ENCODE results near the gene SNAP47. TPM values are rescaled to one million over a fixed set of nuclear protein-coding genes. Genes with fewer than 3 reads are reported as not detected.

The SNAP47 gene
- total and polyA plus RNA-seq, 3 experiments from 2014 or later, result 27.0 to 47.4 (median 28.4) TPM

- ChIA-PET CTCF (interaction anchor here (0.9 to 8.4 kb wide), 17 partner anchors 11 to 402 kb away, joined by 3 to 80 read pairs (median 5); partner anchors contain the start of genes IBA57, JMJD4, SNAP47 and WNT9A), POLR2A (interaction anchor here (0.5 to 1.1 kb wide), 4 partner anchors 10 to 949 kb away, joined by 3 to 5 read pairs (median 4); partner anchors contain the start of gene JMJD4)
- Histone ChIP-seq H3K4me1 (ENCODE audit: insufficient read depth, low read length) (peaks cover 74% of the 10 kb centered on the region), H3K27me3 (ENCODE audit: insufficient read depth, low read length, poor library complexity, severe bottlenecking) (no peaks in the 10 kb centered on the region), H3K4me3 (ENCODE audit: low read length) (no peak overlapping the region), H3K36me3 (ENCODE audit: insufficient read depth, low read length) (peaks cover 13% of the 10 kb centered on the region), H3K9me3 (ENCODE audit: low read length) (no peaks in the 10 kb centered on the region), H3K27ac (ENCODE audit: low read depth, low read length) (no peak overlapping the region)
- peak overlapping the region; percentile 78 to 97 (median 88) for H3K27ac Mint-ChIP-seq
- peaks cover 70 to 84% (median 82%) of the 10 kb centered on the region in 3 donors for H3K4me1 Mint-ChIP-seq
- DNase-seq, result peak in 1 of 5 donors; percentile 15
- H3K27me3 Mint-ChIP-seq, result no peaks in the 10 kb centered on the region
- H3K4me3 Mint-ChIP-seq, result peak overlapping the region in 6 of 7 donors; percentile 56 to 82 (median 70)
- H3K9me3 Mint-ChIP-seq, result no peaks in the 10 kb centered on the region
- peaks cover 0 to 37% (median 10%) of the 10 kb centered on the region in 3 donors for H3K36me3 Mint-ChIP-seq
Observed at GRCh38 chr1:227763246-227764018, 28.2 kb downstream of the SNAP47 start.

- no peaks in the 10 kb centered on the region for H3K27me3 ChIP-seq (ENCODE audit: insufficient read depth, low read length, poor library complexity, severe bottlenecking)
- peaks cover 10% of the 10 kb centered on the region for H3K36me3 ChIP-seq (ENCODE audit: insufficient read depth, low read length)
- peak overlapping the region in 6 of 7 donors; percentile 29 to 83 (median 75) for H3K4me3 Mint-ChIP-seq
- no peaks in the 10 kb centered on the region for H3K9me3 ChIP-seq (ENCODE audit: low read length)
- POLR2A ChIA-PET, result interaction anchor here (0.5 to 1.1 kb wide), 2 partner anchors 29 to 950 kb away, joined by 3 read pairs; partner anchors contain the start of gene JMJD4
- H3K27ac ChIP-seq (ENCODE audit: low read depth, low read length), result no peak overlapping the region
- H3K4me3 ChIP-seq (ENCODE audit: low read length), result no peak overlapping the region
- H3K9me3 Mint-ChIP-seq, result no peaks in the 10 kb centered on the region
- peak overlapping the region in 7 of 8 donors; percentile 9 to 79 (median 64) for H3K27ac Mint-ChIP-seq
- H3K4me1 ChIP-seq (ENCODE audit: insufficient read depth, low read length), result peaks cover 74% of the 10 kb centered on the region
- CTCF ChIA-PET, result interaction anchor here (1.1 to 8.4 kb wide), 9 partner anchors 11 to 222 kb away, joined by 3 to 80 read pairs (median 23); partner anchors contain the start of genes JMJD4, SNAP47 and WNT9A
- DNase-seq, result no peak
- H3K4me1 Mint-ChIP-seq, result peaks cover 73 to 86% (median 86%) of the 10 kb centered on the region in 3 donors
- H3K36me3 Mint-ChIP-seq, result peaks cover 0 to 38% (median 11%) of the 10 kb centered on the region in 3 donors
- no peaks in the 10 kb centered on the region for H3K27me3 Mint-ChIP-seq
Observed at GRCh38 chr1:227764019-227764391, 28.8 kb downstream of the SNAP47 start.

- Histone ChIP-seq H3K27me3 (ENCODE audit: insufficient read depth, low read length, poor library complexity, severe bottlenecking) (no peaks in the 10 kb centered on the region), H3K9me3 (ENCODE audit: low read length) (no peaks in the 10 kb centered on the region), H3K36me3 (ENCODE audit: insufficient read depth, low read length) (no peaks in the 10 kb centered on the region), H3K27ac (ENCODE audit: low read depth, low read length) (no peak overlapping the region), H3K4me1 (ENCODE audit: insufficient read depth, low read length) (peaks cover 74% of the 10 kb centered on the region), H3K4me3 (ENCODE audit: low read length) (peak overlapping the region; percentile 31)
- peaks cover 0 to 30% (median 9%) of the 10 kb centered on the region in 3 donors for H3K36me3 Mint-ChIP-seq
- DNase-seq, result no peak
- H3K4me1 Mint-ChIP-seq, result peaks cover 75 to 95% (median 82%) of the 10 kb centered on the region in 3 donors
- H3K9me3 Mint-ChIP-seq, result no peaks in the 10 kb centered on the region
- ChIA-PET POLR2A (interaction anchor here (0.6 to 2.5 kb wide), 11 partner anchors 9 to 1143 kb away, joined by 3 to 36 read pairs (median 4); partner anchors contain the start of gene JMJD4), CTCF (interaction anchor here (0.9 to 8.4 kb wide), 16 partner anchors 9 to 239 kb away, joined by 3 to 80 read pairs (median 5); partner anchors contain the start of gene WNT9A)
- peak overlapping the region; percentile 79 to 98 (median 92) for H3K27ac Mint-ChIP-seq
- H3K27me3 Mint-ChIP-seq, result no peaks in the 10 kb centered on the region
- H3K4me3 Mint-ChIP-seq, result peak overlapping the region; percentile 34 to 89 (median 76)
Observed at GRCh38 chr1:227765261-227766014, 30.2 kb downstream of the SNAP47 start.

- Histone ChIP-seq H3K4me3 (ENCODE audit: low read length) (peak overlapping the region; percentile 31), H3K36me3 (ENCODE audit: insufficient read depth, low read length) (no peaks in the 10 kb centered on the region), H3K4me1 (ENCODE audit: insufficient read depth, low read length) (peaks cover 70% of the 10 kb centered on the region), H3K27ac (ENCODE audit: low read depth, low read length) (no peak overlapping the region), H3K27me3 (ENCODE audit: insufficient read depth, low read length, poor library complexity, severe bottlenecking) (no peaks in the 10 kb centered on the region), H3K9me3 (ENCODE audit: low read length) (no peaks in the 10 kb centered on the region)
- Mint-ChIP-seq H3K4me3 (peak overlapping the region; percentile 57 to 89 (median 76)), H3K4me1 (peaks cover 74 to 92% (median 78%) of the 10 kb centered on the region in 3 donors), H3K9me3 (no peaks in the 10 kb centered on the region), H3K27ac (peak overlapping the region; percentile 79 to 98 (median 92)), H3K36me3 (peaks cover 0 to 26% (median 6%) of the 10 kb centered on the region in 3 donors), H3K27me3 (no peaks in the 10 kb centered on the region)
- peak; percentile 72 to 96 (median 79) for DNase-seq
- ChIA-PET POLR2A (interaction anchor here (0.6 to 2.5 kb wide), 12 partner anchors 8 to 1143 kb away, joined by 3 to 36 read pairs (median 4); partner anchors contain the start of gene JMJD4), CTCF (interaction anchor here (0.7 to 8.4 kb wide), 17 partner anchors 9 to 401 kb away, joined by 3 to 80 read pairs (median 5); partner anchors contain the start of gene WNT9A)
Observed at GRCh38 chr1:227766015-227766634, 30.9 kb downstream of the SNAP47 start.

- Mint-ChIP-seq H3K9me3 (no peaks in the 10 kb centered on the region), H3K36me3 (peaks cover 0 to 22% (median 6%) of the 10 kb centered on the region in 3 donors), H3K4me1 (peaks cover 67 to 89% (median 72%) of the 10 kb centered on the region in 3 donors), H3K4me3 (peak overlapping the region; percentile 57 to 89 (median 76)), H3K27ac (peak overlapping the region; percentile 61 to 98 (median 90)), H3K27me3 (no peaks in the 10 kb centered on the region)
- H3K4me1 ChIP-seq (ENCODE audit: insufficient read depth, low read length), result peaks cover 63% of the 10 kb centered on the region
- H3K4me3 ChIP-seq (ENCODE audit: low read length), result peak overlapping the region; percentile 31
- POLR2A ChIA-PET, result interaction anchor here (0.8 to 2.5 kb wide), 9 partner anchors 8 to 180 kb away, joined by 3 to 36 read pairs (median 4); partner anchors contain the start of gene JMJD4
- H3K27me3 ChIP-seq (ENCODE audit: insufficient read depth, low read length, poor library complexity, severe bottlenecking), result no peaks in the 10 kb centered on the region
- CTCF ChIA-PET, result interaction anchor here (0.7 to 8.4 kb wide), 17 partner anchors 8 to 400 kb away, joined by 3 to 80 read pairs (median 5); partner anchors contain the start of gene WNT9A
- H3K9me3 ChIP-seq (ENCODE audit: low read length), result no peaks in the 10 kb centered on the region
- no peaks in the 10 kb centered on the region for H3K36me3 ChIP-seq (ENCODE audit: insufficient read depth, low read length)
- H3K27ac ChIP-seq (ENCODE audit: low read depth, low read length), result no peak overlapping the region
- no peak for DNase-seq
Observed at GRCh38 chr1:227766653-227767277, 31.5 kb downstream of the SNAP47 start.

- Histone ChIP-seq H3K27me3 (ENCODE audit: insufficient read depth, low read length, poor library complexity, severe bottlenecking) (no peaks in the 10 kb centered on the region), H3K36me3 (ENCODE audit: insufficient read depth, low read length) (no peaks in the 10 kb centered on the region), H3K4me3 (ENCODE audit: low read length) (no peak overlapping the region), H3K27ac (ENCODE audit: low read depth, low read length) (no peak overlapping the region), H3K4me1 (ENCODE audit: insufficient read depth, low read length) (peaks cover 60% of the 10 kb centered on the region), H3K9me3 (ENCODE audit: low read length) (no peaks in the 10 kb centered on the region)
- peaks cover 66 to 89% (median 72%) of the 10 kb centered on the region in 3 donors for H3K4me1 Mint-ChIP-seq
- peaks cover 0 to 22% (median 5%) of the 10 kb centered on the region in 3 donors for H3K36me3 Mint-ChIP-seq
- no peaks in the 10 kb centered on the region for H3K27me3 Mint-ChIP-seq
- POLR2A ChIA-PET, result no interaction called here
- peak overlapping the region in 6 of 7 donors; percentile 72 to 89 (median 78) for H3K4me3 Mint-ChIP-seq
- peak overlapping the region in 6 of 8 donors; percentile 49 to 94 (median 84) for H3K27ac Mint-ChIP-seq
- DNase-seq, result no peak
- H3K9me3 Mint-ChIP-seq, result no peaks in the 10 kb centered on the region
- CTCF ChIA-PET, result interaction anchor here (1.7 to 8.4 kb wide), 3 partner anchors 167 to 185 kb away, joined by 4 to 80 read pairs (median 5); no protein-coding TSS in a partner anchor
Observed at GRCh38 chr1:227767401-227768124, 32.3 kb downstream of the SNAP47 start.

Measured in CD8-positive, alpha-beta memory T cell (primary cell).